Measurements from ENCODE around the gene RND1. TPM values are rescaled to one million over a fixed set of nuclear protein-coding genes. Genes with fewer than 3 reads are reported as not detected.

The RND1 gene

DNA sequence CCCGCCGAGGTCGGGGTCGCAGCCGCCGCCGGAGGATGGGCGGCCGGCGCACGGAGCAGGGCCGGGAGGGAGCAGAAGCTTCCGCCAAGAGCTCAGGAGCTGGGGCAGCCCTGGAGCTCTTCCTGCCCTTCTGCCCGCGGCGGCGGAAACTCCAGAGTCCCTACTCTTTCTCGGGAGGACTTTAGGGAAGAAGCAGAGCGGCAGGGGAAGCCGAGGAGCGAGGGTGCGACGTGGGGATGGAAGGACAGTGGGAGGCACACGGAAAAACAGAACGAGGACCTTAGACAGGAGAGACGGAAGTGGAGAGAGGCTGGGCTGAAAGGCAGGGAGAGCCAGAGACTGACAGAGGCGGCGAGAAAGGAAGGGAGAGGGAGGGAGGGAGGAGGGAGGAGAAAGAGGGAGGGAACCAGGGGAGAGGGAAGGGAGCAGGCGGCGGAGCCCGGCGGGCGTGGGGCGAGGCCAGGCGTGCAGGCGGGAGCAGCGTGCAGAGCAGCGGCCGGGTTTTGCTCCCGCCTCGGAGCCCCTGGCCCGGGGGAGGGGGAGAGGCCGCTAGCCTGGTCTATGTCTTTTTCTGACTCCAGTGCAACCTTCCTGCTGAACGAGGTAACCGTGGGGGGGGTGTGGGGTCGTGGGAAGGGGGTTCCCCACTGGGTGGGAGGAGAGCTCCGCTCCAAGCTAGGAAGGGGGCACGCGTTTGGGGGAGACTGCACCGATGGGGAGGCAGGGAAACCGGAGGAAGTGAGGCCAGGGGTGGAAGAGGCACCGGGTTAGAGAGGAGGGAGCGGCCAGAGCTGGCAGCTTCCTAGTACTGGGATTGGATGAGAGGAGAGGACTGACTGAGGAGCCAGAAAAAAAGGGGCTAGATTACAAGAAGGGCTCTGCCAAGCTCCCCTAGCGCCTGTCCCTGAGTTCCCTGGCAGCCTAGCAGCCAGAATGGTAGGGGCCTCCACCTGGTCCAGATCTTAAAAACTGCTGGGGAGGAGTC lies 50.3 kb downstream of the RND1 start:
- Histone ChIP-seq H3K4me3 (ENCODE audit: low read length) (peak overlapping the region; percentile 98), H3K36me3 (ENCODE audit: insufficient read depth, low read length) (peaks cover 2% of the 10 kb centered on the region), H3K4me1 (ENCODE audit: control insufficient read depth, insufficient read depth, low read length) (peaks cover 55% of the 10 kb centered on the region), H3K27me3 (ENCODE audit: control insufficient read depth, insufficient read depth, low read length) (no peaks in the 10 kb centered on the region), H3K9ac (ENCODE audit: low read depth, low read length) (peak overlapping the region; percentile 95), H3K4me2 (ENCODE audit: low read length) (peak overlapping the region; percentile 98), H3K9me3 (replicated peaks; ENCODE audit: low read length) (no peaks in the 10 kb centered on the region)

DNA sequence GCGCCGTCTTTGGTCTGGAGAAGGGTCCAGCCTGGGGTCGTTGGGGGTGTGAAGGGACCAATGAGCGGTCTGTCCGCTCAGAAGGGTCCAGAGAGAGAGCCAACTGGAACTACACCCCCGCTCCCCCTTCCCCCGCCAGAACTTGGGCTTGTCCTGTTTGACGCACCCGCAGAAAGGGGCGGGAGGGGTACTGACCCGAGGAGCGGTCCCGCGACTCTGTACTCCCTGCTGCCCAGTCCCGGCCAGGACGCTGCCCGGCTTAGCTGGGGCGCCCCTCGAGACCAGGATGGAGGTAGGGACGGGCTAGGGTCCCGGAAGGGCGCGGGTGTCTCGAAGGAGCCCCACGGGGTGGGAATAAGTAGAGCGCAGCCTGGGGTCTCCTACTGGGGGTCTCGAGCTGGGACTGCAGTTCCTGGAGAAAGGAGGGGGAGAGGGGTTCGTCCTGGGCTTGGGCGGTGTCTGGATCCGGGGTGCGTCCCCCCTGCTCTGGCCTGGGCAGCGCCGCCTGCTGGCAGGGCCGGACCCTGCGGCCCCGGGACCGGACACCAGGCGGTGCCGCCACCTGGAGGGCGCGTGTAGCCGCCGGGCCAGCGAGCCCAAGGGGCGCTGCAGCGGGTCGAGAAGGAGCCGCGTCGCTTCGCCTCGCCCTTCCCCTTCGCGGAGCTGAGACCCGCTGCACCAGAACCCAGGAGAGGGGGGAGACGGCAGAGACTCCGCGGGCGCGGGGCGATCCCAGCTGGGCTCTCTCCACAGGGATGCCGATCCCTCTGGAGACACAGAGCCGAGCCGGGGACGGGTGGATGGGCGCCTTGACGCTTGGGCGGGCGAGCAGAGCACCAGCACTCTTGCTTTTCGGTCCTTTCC lies 51.2 kb downstream of the RND1 start:
- H3K4me1 ChIP-seq (ENCODE audit: control insufficient read depth, insufficient read depth, low read length): peaks cover 59% of the 10 kb centered on the region
- peak overlapping the region; percentile 98 for H3K4me2 ChIP-seq (ENCODE audit: low read length)
- H3K36me3 ChIP-seq (ENCODE audit: insufficient read depth, low read length): no peaks in the 10 kb centered on the region
- H3K9me3 ChIP-seq (replicated peaks; ENCODE audit: low read length): no peaks in the 10 kb centered on the region
- H3K4me3 ChIP-seq (ENCODE audit: low read length): peak overlapping the region; percentile 98
- no peaks in the 10 kb centered on the region for H3K27me3 ChIP-seq (ENCODE audit: control insufficient read depth, insufficient read depth, low read length)
- H3K9ac ChIP-seq (ENCODE audit: low read depth, low read length): peak overlapping the region; percentile 95

DNA sequence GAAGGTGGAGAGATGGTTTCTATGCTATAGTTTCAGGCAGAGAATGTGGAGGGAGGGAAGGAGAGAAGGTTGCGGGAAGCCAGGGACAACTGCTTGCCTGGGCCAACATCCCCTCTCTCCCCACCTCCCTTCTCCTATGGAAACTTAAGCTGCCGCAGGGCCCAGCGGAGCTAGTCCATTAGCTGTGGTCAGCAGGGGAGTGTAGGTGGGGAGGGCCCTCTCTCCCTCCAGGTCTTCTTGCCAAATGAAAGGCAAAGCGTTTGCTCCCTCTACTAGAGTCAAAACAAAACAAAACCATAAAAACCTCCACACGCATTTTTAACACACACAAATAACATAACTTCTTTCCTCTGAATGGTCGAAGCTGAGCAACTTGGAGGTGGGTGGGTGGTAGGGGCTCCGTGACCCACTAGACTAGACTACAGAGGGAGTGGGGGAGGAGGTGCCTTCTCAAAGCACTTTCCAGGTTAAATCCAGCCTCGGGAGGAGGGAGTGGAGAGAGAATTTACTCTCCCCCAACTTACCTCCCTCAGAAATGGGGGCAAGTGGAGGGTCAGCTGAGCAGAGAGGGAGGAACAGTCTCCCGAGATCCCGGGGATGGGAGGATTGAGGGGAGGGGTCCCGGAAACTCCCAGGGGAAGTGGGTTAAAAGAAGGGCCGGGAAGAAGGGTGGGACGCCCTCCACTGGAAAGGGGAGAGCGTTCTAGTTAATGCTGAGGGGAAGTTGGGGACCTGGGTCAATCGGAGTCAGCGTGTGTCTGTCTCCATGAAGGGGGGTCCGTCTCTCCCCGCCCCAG lies 52.0 kb downstream of the RND1 start:
- peaks cover 59% of the 10 kb centered on the region for H3K4me1 ChIP-seq (ENCODE audit: control insufficient read depth, insufficient read depth, low read length)
- H3K4me2 ChIP-seq (ENCODE audit: low read length): peak overlapping the region; percentile 98
- no peaks in the 10 kb centered on the region for H3K27me3 ChIP-seq (ENCODE audit: control insufficient read depth, insufficient read depth, low read length)
- peak overlapping the region; percentile 95 for H3K9ac ChIP-seq (ENCODE audit: low read depth, low read length)
- H3K4me3 ChIP-seq (ENCODE audit: low read length): peak overlapping the region; percentile 98
- no peaks in the 10 kb centered on the region for H3K36me3 ChIP-seq (ENCODE audit: insufficient read depth, low read length)
- H3K9me3 ChIP-seq (replicated peaks; ENCODE audit: low read length): no peaks in the 10 kb centered on the region

DNA sequence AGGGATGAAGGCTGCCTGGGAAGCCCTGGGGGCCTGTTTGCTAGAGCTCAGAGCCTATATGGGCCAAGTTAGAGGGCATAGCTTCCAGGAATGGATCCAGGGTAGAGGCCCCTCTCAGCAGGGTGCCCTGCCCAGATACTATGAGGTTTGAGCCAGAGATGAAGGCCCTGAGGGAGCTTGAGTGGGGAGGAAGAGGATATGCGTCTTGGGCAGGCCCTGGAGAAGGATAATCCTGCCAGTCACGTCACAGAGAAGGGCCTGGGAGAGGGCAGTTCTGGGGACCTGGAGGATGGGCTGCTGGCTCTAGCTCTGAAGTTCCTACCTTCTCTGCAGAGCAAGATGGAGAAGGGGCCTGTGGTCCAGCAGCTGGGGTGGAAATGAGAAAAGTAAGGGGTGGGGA lies 53.3 kb downstream of the RND1 start:
- Histone ChIP-seq H3K36me3 (ENCODE audit: insufficient read depth, low read length) (no peaks in the 10 kb centered on the region), H3K4me2 (ENCODE audit: low read length) (no peak overlapping the region), H3K9me3 (replicated peaks; ENCODE audit: low read length) (no peaks in the 10 kb centered on the region), H3K9ac (ENCODE audit: low read depth, low read length) (no peak overlapping the region), H3K27me3 (ENCODE audit: control insufficient read depth, insufficient read depth, low read length) (no peaks in the 10 kb centered on the region), H3K4me1 (ENCODE audit: control insufficient read depth, insufficient read depth, low read length) (peaks cover 51% of the 10 kb centered on the region), H3K4me3 (ENCODE audit: low read length) (no peak overlapping the region)

DNA sequence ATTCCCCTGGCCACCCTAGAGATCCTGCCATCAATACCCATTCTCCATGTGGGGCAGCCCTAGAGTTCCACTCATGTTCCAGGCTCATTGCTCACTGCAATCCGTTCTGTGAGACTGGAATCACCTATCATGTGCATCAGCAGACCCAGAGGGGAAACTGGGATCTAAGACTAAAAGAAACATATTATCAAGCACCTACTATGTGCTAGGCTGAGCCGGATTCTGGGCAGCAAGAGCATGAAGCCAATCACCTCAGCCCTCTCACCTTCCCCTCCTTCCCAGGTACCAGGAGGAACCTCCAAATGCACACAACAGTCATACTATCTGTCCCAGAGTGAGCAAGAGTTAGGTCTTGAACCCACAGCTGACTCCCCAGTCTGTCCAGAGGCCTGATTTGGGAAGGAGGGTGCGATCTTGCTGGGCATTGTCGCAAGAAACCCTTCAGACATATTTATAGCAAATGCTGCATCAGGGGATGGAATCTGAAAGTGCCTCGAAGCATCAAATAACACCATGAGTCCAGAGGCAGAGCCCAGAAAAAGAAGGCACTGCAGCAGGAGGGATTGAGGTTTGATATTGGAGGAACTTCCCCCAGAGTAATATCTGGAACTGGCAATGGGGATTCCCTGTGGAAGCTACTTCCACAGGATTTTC lies 54.1 kb downstream of the RND1 start:
- Histone ChIP-seq H3K36me3 (ENCODE audit: insufficient read depth, low read length) (no peaks in the 10 kb centered on the region), H3K27me3 (ENCODE audit: control insufficient read depth, insufficient read depth, low read length) (no peaks in the 10 kb centered on the region), H3K4me2 (ENCODE audit: low read length) (peak overlapping the region; percentile 72), H3K9ac (ENCODE audit: low read depth, low read length) (peak overlapping the region; percentile 43), H3K9me3 (replicated peaks; ENCODE audit: low read length) (no peaks in the 10 kb centered on the region), H3K4me1 (ENCODE audit: control insufficient read depth, insufficient read depth, low read length) (peaks cover 47% of the 10 kb centered on the region), H3K4me3 (ENCODE audit: low read length) (peak overlapping the region; percentile 20)

DNA sequence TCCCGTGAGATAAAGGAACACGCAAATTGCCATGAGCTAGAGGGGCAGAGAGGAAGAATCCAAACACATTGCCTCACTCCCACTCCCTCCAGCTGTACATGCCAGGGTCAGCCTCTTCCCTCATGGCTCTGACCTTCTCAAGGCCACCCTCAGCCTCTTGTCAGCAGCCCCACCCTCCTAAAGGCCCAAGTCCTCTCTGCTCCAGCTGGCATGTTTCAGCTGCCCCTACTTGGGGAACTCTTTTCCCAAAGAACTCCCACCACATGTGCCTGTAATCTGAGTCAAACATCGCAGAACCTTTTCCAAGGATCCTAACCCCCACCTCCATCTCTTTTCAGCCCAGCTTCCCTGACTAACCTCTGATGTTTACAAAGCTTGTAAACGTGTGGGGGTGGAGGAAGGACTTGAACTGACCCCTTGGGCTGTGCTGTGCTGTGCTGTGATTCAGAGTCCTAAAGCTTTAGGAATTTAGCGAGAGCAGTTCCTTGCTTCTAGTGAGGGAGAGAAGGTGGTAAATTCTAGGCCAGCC lies 54.7 kb downstream of the RND1 start:
- no peaks in the 10 kb centered on the region for H3K9me3 ChIP-seq (replicated peaks; ENCODE audit: low read length)

DNA sequence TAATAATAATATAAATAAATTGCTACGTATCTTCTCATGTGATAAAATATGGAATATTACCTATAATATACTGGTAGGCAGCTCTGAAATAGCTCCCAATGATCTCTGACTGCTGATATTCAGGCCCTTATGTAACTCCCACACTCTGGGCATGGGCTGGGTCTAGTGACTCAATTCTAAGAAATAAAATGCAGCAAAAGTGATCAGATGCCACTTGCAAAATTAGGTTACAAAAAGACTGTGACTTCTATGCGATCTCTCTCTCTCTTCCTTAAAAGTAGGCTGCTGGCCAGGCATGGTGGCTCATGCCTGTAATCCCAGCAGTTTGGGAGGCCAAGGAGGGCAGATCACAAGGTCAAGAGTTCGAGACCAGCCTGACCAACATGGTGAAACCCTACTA lies 57.7 kb downstream of the RND1 start:
- H3K9ac ChIP-seq (ENCODE audit: low read depth, low read length): no peak overlapping the region
- no peak overlapping the region for H3K4me2 ChIP-seq (ENCODE audit: low read length)
- H3K4me1 ChIP-seq (ENCODE audit: control insufficient read depth, insufficient read depth, low read length): peaks cover 28% of the 10 kb centered on the region
- no peaks in the 10 kb centered on the region for H3K36me3 ChIP-seq (ENCODE audit: insufficient read depth, low read length)
- H3K9me3 ChIP-seq (replicated peaks; ENCODE audit: low read length): no peaks in the 10 kb centered on the region
- H3K27me3 ChIP-seq (ENCODE audit: control insufficient read depth, insufficient read depth, low read length): no peaks in the 10 kb centered on the region
- no peak overlapping the region for H3K4me3 ChIP-seq (ENCODE audit: low read length)

More for the DNA sequence above, 54.7 kb downstream of the RND1 start:
- Histone ChIP-seq H3K4me2 (ENCODE audit: low read length) (peak overlapping the region; percentile 72), H3K4me1 (ENCODE audit: control insufficient read depth, insufficient read depth, low read length) (peaks cover 41% of the 10 kb centered on the region), H3K4me3 (ENCODE audit: low read length) (peak overlapping the region; percentile 36), H3K9ac (ENCODE audit: low read depth, low read length) (peak overlapping the region; percentile 16), H3K36me3 (ENCODE audit: insufficient read depth, low read length) (no peaks in the 10 kb centered on the region), H3K27me3 (ENCODE audit: control insufficient read depth, insufficient read depth, low read length) (no peaks in the 10 kb centered on the region)

Small RNA genes lying within 50 kb of the gene (small RNA-seq; reads per million reads assigned to genes)
- gene AC073610.1 (not detected), gene RF00019 (not detected), gene RNU6-600P (not detected)

All from skeletal muscle satellite cell (primary cell).